Psoas muscle (tissue), 8 donors: Measurements from ENCODE around the gene ENDOV. TPM values are rescaled to one million over a fixed set of nuclear protein-coding genes. Genes with fewer than 3 reads are reported as not detected.

Experiments
- ATAC-seq, 4 donors: fragments of 200-7000 bp; cut with Tn5 transposase; one replicate each; pipeline ENCODE4 v1.9.1; 2020; ENCODE audit warnings: moderate library complexity in 3 of 4, mild to moderate bottlenecking in 2 of 4
- DNase-seq, 2 donors: peaks; one replicate each; pipeline ENCODE4 v3.0.0-alpha.2; 2020
- H3K27ac ChIP-seq: fragments of 200-600 bp; one replicate; pipeline ENCODE4 v1.8.0; 2022
- H3K27me3 ChIP-seq, 3 donors: fragments of 200-600 bp in 1 of 3; one replicate each; pipeline versions ENCODE4 v1.6.1 to v1.8.0; 2013 to 2022; ENCODE audit warnings: low read length in 2 of 3, mild to moderate bottlenecking in 2 of 3, moderate library complexity in 1 of 3; ENCODE audit not compliant: insufficient read depth in 3 of 3
- H3K36me3 ChIP-seq, 2 donors: fragments of 200-600 bp in 1 of 2; one replicate each; pipeline versions ENCODE4 v1.6.1 to v1.8.0; 2013 to 2022; ENCODE audit warnings: low read depth in 1 of 2, mild to moderate bottlenecking in 1 of 2, moderate library complexity in 1 of 2; ENCODE audit not compliant: insufficient read depth in 1 of 2
- H3K4me1 ChIP-seq: fragments of 200-600 bp; one replicate; pipeline ENCODE4 v1.8.0; 2022
- H3K4me3 ChIP-seq: fragments of 200-600 bp; one replicate; pipeline ENCODE4 v1.8.0; 2022; ENCODE audit warnings: mild to moderate bottlenecking
- H3K9me3 ChIP-seq: fragments of 200-600 bp; one replicate; pipeline ENCODE4 v1.8.0; 2022
- WGBS, 3 donors: extraction: QIAGEN DNeasy Blood & Tissue Kit; methylation state at CpG; one replicate each; pipeline versions ENCODE4 v1.1.6 to v1.1.7; 2013; 5-methylcytosine and 5-hydroxymethylcytosine counted together
- intact Hi-C, 2 donors: fragments of 100-400 bp; cut with DNase I; formaldehyde crosslinking; loops; one replicate each; pipeline versions ENCODE4 v1.11.0 to v1.14.2; 2022
- polyA plus RNA-seq, 3 donors: library from polyadenylated mRNA; stranded (reverse); fragments of 200-250 nt; gene quantifications; one replicate each; pipeline ENCODE4 v1.2.3, GENCODE V29; 2013
- total RNA-seq, 4 donors: library from RNA; stranded (reverse); fragmentation: NEBNext Ultra II Directional in 2 of 4; extraction: Animal tissue kit (Norgen Biotek cat#: 25700) in 2 of 4; gene quantifications; one replicate each; pipeline versions ENCODE4 v1.2.1 to v1.2.4, GENCODE V29; 2021 to 2023
- TF ChIP-seq, protein P1 (sequence below): fragments of 200-600 bp; IDR thresholded peaks from one replicate; pipeline ENCODE4 v1.8.0; 2022; ENCODE audit warnings: antibody characterized with exemption
- donor health status: healthy with polysubstance abuse.
- donor health status: DM: no; HTN: no; CAD: no; lungs with moderate emphysema.
- donor health status: Bipolar disorder and iron deficiency.
- donor health status: healthy.
- donor health status: DM: yes; HTN: yes; CAD: no.
- donor health status: DM: no; HTN: no; CAD: no.
- donor health status: DM: no; HTN: no; CAD: no.
- donor health status: DM: yes; HTN: yes; CAD: no.

The ENDOV gene
- total and polyA plus RNA-seq, 7 donors, result 12.0 to 24.3 (median 17.9) TPM

DNA sequence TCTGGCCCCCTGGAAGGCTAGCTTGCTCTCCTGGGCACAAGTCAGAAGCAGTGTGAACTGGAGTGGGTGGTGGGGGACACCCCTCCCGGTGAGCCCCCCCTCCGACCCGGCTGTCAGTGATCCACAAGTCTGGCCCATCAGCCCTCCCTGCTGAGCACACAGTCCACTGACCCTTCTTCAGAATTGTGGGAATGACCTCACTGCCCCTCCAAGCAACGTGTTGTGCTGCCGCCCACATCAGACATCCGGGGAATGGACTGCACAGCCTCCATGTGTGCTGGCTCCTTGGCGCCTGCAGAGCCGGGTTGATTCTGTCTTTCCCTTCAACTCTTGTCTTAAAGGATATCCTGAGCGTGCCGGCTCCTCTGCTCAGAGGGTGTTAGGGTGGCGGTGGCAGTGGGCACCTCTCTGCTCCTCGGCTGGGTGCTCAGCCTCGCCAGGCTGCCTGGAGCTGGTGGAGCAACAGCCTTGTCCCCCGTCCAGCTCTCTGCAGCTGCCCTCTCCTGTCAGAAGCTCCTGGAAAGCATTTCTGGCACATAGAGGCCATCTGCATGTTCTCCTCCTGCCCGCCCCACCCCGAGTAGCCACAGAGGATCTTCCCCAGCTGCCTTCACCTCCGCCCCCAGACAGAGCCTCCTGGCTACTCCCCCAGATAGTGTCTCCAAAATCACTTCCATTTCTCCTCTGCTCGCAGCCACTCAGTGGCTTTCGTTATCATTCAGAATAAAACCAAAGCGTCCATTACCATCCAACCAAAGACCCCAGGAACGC is 41.7 kb downstream of the ENDOV start:
- Histone ChIP-seq H3K27ac (peak overlapping the region; percentile 98), H3K4me1 (peaks cover 48% of the 10 kb centered on the region), H3K4me3 (peak overlapping the region; percentile 79), H3K27me3 (no peaks in the 10 kb centered on the region), H3K36me3 (no peaks in the 10 kb centered on the region), H3K9me3 (no peaks in the 10 kb centered on the region)
- TF ChIP-seq, protein P1, sequence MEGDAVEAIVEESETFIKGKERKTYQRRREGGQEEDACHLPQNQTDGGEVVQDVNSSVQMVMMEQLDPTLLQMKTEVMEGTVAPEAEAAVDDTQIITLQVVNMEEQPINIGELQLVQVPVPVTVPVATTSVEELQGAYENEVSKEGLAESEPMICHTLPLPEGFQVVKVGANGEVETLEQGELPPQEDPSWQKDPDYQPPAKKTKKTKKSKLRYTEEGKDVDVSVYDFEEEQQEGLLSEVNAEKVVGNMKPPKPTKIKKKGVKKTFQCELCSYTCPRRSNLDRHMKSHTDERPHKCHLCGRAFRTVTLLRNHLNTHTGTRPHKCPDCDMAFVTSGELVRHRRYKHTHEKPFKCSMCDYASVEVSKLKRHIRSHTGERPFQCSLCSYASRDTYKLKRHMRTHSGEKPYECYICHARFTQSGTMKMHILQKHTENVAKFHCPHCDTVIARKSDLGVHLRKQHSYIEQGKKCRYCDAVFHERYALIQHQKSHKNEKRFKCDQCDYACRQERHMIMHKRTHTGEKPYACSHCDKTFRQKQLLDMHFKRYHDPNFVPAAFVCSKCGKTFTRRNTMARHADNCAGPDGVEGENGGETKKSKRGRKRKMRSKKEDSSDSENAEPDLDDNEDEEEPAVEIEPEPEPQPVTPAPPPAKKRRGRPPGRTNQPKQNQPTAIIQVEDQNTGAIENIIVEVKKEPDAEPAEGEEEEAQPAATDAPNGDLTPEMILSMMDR, result no peak
- intact Hi-C loops, result no loop called here
- WGBS, 3 donors, result 18 to 34% (median 25%) methylated on average over 18 to 21 of the region's 21 CpGs
- ATAC-seq (peak; percentile 65 to 73 (median 72)), DNase-seq (peak; percentile 79 to 90)

DNA sequence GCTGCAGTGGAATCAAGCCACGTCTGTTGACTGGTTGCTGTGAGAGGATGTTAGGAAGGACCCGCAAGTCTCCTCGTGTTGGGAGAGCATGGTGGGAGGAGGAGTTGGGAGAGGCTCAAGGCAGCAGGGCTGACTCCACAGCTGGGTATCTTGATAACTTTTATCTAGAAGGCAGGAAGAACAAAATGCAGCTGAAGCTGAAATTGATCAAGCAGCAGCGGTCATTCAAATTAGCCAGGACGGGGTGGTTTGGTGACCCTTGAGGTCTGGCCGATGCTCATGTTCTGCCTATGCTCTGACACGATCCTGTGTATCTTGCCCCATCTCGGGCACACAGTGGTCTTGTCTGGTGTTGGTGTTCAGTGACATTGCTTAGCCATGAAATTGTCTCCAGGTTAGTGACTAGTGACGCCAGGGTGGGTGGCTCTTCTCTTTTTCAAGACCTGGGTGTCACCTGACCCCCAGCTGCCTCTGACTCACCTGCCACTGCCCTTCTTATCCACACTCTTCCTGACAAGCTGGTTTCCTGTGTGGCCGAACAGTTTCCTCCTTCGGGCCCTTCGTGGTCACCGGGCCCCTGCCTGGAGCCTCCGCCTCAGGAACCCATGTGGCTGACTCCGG is 42.4 kb downstream of the ENDOV start:
- WGBS, 3 donors, result 61 to 72% (median 68%) methylated on average over 15 of the region's 15 CpGs
- TF ChIP-seq, protein P1, result no peak
- Histone ChIP-seq H3K27ac (peak overlapping the region; percentile 98), H3K4me3 (peak overlapping the region; percentile 79), H3K36me3 (no peaks in the 10 kb centered on the region), H3K9me3 (no peaks in the 10 kb centered on the region), H3K27me3 (no peaks in the 10 kb centered on the region), H3K4me1 (peaks cover 49% of the 10 kb centered on the region)
- DNase-seq (peak in 1 of 2 donors; percentile 48), ATAC-seq (no peak)
- intact Hi-C loops, result no loop called here

DNA sequence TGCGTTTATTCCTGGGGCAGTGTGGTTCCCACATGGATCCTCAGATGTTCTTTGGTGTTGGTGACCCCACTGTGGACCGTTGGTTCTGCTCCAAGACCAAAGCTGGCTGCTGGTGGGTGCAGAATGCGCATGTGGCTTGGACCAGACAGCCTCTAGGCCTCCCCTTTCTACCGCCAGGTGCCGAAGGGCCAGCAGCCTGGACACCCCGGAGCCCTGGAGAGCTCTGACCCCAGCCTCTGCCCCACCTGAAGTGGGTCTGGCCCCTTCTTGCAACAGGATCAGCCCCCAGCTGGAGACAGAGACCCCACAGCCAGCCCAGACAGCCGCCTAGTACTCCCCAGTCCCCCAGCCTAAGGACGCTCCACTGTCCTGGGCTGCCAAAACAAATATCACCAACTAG is 43.0 kb downstream of the ENDOV start:
- H3K9me3 ChIP-seq, result no peaks in the 10 kb centered on the region
- DNase-seq (peak in 1 of 2 donors; percentile 47), ATAC-seq (no peak)
- H3K36me3 ChIP-seq, result no peaks in the 10 kb centered on the region
- TF ChIP-seq, protein P1, result no peak
- peaks cover 49% of the 10 kb centered on the region for H3K4me1 ChIP-seq
- 91 to 96% (median 93%) methylated on average over 8 of the region's 8 CpGs for WGBS, 3 donors
- no peaks in the 10 kb centered on the region for H3K27me3 ChIP-seq
- no peak overlapping the region for H3K4me3 ChIP-seq
- intact Hi-C loops, result no loop called here
- peak overlapping the region; percentile 98 for H3K27ac ChIP-seq

DNA sequence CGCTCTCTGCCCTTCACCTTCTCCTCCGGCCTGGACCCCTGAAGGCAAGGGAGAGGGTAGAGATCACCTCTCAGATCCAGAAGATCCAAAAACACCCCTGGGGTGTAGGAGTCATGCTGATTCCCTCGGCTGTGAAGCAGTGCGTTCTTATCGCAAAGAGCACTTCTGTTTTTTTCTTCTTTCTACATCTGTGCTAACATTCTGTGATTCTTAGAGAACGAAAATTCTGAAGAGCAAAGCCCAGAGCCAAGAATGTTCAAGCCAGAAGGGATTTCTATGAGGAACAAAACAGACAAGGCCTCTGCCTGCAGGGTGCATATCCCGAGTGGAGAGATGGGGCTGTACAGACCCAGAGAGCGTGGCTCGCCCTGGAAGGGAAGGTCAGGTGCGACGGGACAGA is 44.3 kb downstream of the ENDOV start:
- Histone ChIP-seq H3K9me3 (no peaks in the 10 kb centered on the region), H3K4me3 (no peak overlapping the region), H3K27ac (no peak overlapping the region), H3K36me3 (no peaks in the 10 kb centered on the region), H3K4me1 (peaks cover 40% of the 10 kb centered on the region), H3K27me3 (no peaks in the 10 kb centered on the region)
- intact Hi-C loops, result no loop called here
- ATAC-seq, result no peak
- 83 to 90% (median 88%) methylated on average over 11 of the region's 11 CpGs for WGBS, 3 donors
- TF ChIP-seq, protein P1, result no peak
- no peak for DNase-seq
